Loucy (cell line): ENCODE data around the gene TTPAL.

Experiments
- CTCF ChIP-seq: fragments of 200-600 bp; sonication (generic); conservative IDR thresholded peaks from 2 replicates; pipeline ENCODE4 v1.5.1; 2014; ENCODE audit warnings: mild to moderate bottlenecking, antibody characterized with exemption, low read length
- EZH2phosphoT487 ChIP-seq: fragments of 200-600 bp; IDR thresholded peaks from 2 replicates; pipeline ENCODE4 v1.6.1; 2018; ENCODE audit warnings: antibody characterized with exemption, mild to moderate bottlenecking, moderate library complexity, borderline replicate concordance

- TF ChIP-seq CTCF (no peak), EZH2phosphoT487 (no peak)
Observed at GRCh38 chr20:44526129-44526528, 50.5 kb downstream of the TTPAL start.
